ENCODE results near the gene AEBP2.
"Not testable (repeated sequence)": the region's sequence is repeated elsewhere in the genome, so short reads cannot be mapped to it uniquely, and the experiment has no call there.

The AEBP2 gene

GRCh38 chr12:19550626-19551025 lies 111.3 kb downstream of the AEBP2 start:
- Histone ChIP-seq H3K9ac (no peak overlapping the region), H3K9me3 (ENCODE audit: control insufficient read depth, low read length) (no peaks in the 10 kb centered on the region), H3K27me3 (ENCODE audit: control insufficient read depth, insufficient read depth, low read length) (no peaks in the 10 kb centered on the region), H3K4me1 (no peaks in the 10 kb centered on the region), H3K4me2 (ENCODE audit: low read length) (no peak overlapping the region), H3K36me3 (ENCODE audit: control insufficient read depth, insufficient read depth, low read length) (no peaks in the 10 kb centered on the region), H2AFZ (no peak overlapping the region), H3K4me3 (ENCODE audit: low read depth, low read length) (no peak overlapping the region), H3K27ac (no peak overlapping the region), H3K79me2 (no peaks in the 10 kb centered on the region)
- TF ChIP-seq CTCF (IDR thresholded peaks at IDR 0.05) = no peak

DNA sequence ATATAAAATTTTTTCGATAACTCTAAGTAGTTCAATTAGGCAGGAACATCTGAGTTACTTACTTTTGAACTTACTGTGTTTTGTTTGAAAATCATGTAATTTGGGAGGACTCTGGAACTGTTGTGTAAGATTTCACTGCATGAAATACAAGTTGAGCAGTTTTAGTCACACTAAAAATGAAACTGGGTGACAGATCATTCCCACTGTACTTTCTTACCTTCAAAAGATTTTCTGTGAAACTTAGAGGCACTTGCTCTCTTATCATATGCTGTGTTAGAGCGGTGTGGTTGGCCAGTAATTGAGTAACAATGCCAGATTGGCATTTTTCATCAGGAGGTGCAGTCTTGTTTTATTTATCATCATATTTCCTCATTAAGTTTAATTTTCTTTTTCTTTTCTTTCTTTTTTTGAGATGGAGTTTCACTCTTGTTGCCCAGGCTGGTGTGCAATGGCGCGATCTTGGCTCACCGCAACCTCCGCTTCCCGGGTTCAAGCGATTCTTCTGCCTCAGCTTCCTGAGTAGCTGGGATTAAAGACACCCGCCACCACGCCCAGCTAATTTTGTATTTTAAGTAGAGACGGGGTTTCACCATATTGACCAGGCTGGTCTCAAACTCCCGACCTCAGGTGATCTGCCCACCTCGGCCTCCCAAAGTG lies 113.3 kb downstream of the AEBP2 start:
- H3K36me3 ChIP-seq (ENCODE audit: control insufficient read depth, insufficient read depth, low read length); H3K4me3 ChIP-seq (ENCODE audit: low read depth, low read length); H2AFZ ChIP-seq; H3K27me3 ChIP-seq (ENCODE audit: control insufficient read depth, insufficient read depth, low read length); H3K9ac ChIP-seq; H3K79me2 ChIP-seq; H3K4me2 ChIP-seq (ENCODE audit: low read length); H3K27ac ChIP-seq; H3K9me3 ChIP-seq (ENCODE audit: control insufficient read depth, low read length); H3K4me1 ChIP-seq: not testable (repeated sequence)

DNA sequence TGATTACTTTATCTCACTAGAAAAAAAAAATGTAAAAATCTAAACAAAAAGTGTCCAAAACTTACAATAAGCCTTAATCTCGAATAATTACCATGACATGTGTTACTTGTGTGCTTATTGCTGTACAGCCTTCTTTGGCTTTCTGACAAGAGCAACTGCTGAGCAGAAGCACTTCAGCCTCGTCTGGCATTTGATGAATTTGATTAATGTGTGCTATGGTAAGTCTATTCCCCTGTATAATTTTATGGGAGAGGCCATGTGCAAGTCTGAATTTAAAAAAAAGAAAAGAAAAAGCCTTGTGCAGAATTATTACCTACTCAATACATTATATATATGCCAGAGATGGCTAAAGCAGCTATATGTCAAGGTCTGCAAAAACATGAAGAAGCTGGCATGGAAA lies 113.9 kb downstream of the AEBP2 start:
- H3K4me2 ChIP-seq (ENCODE audit: low read length) = no peak overlapping the region
- no peaks in the 10 kb centered on the region for H3K79me2 ChIP-seq
- no peaks in the 10 kb centered on the region for H3K4me1 ChIP-seq
- no peak overlapping the region for H3K9ac ChIP-seq
- H3K27ac ChIP-seq = no peak overlapping the region
- H3K4me3 ChIP-seq (ENCODE audit: low read depth, low read length) = no peak overlapping the region
- no peaks in the 10 kb centered on the region for H3K9me3 ChIP-seq (ENCODE audit: control insufficient read depth, low read length)
- TF ChIP-seq CTCF (IDR thresholded peaks at IDR 0.05) = no peak
- H3K27me3 ChIP-seq (ENCODE audit: control insufficient read depth, insufficient read depth, low read length) = no peaks in the 10 kb centered on the region
- no peak overlapping the region for H2AFZ ChIP-seq
- H3K36me3 ChIP-seq (ENCODE audit: control insufficient read depth, insufficient read depth, low read length) = no peaks in the 10 kb centered on the region

GRCh38 chr12:19561411-19561961 lies 122.2 kb downstream of the AEBP2 start:
- Histone ChIP-seq H3K9me3 (ENCODE audit: control insufficient read depth, low read length) (no peaks in the 10 kb centered on the region), H3K9ac (no peak overlapping the region), H3K36me3 (ENCODE audit: control insufficient read depth, insufficient read depth, low read length) (no peaks in the 10 kb centered on the region), H3K4me2 (ENCODE audit: low read length) (peak overlapping the region; percentile 11), H2AFZ (no peak overlapping the region), H3K79me2 (no peaks in the 10 kb centered on the region), H3K27me3 (ENCODE audit: control insufficient read depth, insufficient read depth, low read length) (no peaks in the 10 kb centered on the region), H3K4me3 (ENCODE audit: low read depth, low read length) (no peak overlapping the region), H3K27ac (no peak overlapping the region), H3K4me1 (no peaks in the 10 kb centered on the region)
- TF ChIP-seq CTCF (IDR thresholded peaks at IDR 0.05) = no peak
